PFSK-1 (cell line): ENCODE measurements around the gene STIM2.

Source experiments
- FOXP2 ChIP-seq: optimal IDR thresholded peaks from 2 replicates; pipeline ENCODE3; 2011; ENCODE audit warnings: borderline replicate concordance, control low read depth, inconsistent platforms; ENCODE audit not compliant: insufficient read depth; ENCODE audit errors: extremely low read length, extremely low read depth
- POLR2AphosphoS5 ChIP-seq: IDR thresholded peaks from 2 replicates; pipeline ENCODE4 v1.6.1; 2012; ENCODE audit warnings: low read depth, mild to moderate bottlenecking, control low read depth, low read length, moderate library complexity
- REST ChIP-seq, 2 experiments: IDR thresholded peaks; 2 replicates each; pipeline versions ENCODE4 v1.6.1 to v1.8.0; 2011 to 2012; ENCODE audit warnings: low read depth in 2 of 2, low read length in 2 of 2, control low read depth in 1 of 2, inconsistent platforms in 1 of 2, mild to moderate bottlenecking in 1 of 2, moderate library complexity in 1 of 2; ENCODE audit not compliant: insufficient read depth in 1 of 2
- SIN3A ChIP-seq: IDR thresholded peaks from 2 replicates; pipeline ENCODE4 v1.6.1; 2012; ENCODE audit warnings: mild to moderate bottlenecking, low read length, moderate library complexity, borderline replicate concordance; ENCODE audit not compliant: insufficient read depth
- TAF1 ChIP-seq: IDR thresholded peaks from 2 replicates; pipeline ENCODE4 v1.6.1; 2012; ENCODE audit warnings: low read length, control low read depth, borderline replicate concordance; ENCODE audit not compliant: insufficient read depth

Gene STIM2

DNA sequence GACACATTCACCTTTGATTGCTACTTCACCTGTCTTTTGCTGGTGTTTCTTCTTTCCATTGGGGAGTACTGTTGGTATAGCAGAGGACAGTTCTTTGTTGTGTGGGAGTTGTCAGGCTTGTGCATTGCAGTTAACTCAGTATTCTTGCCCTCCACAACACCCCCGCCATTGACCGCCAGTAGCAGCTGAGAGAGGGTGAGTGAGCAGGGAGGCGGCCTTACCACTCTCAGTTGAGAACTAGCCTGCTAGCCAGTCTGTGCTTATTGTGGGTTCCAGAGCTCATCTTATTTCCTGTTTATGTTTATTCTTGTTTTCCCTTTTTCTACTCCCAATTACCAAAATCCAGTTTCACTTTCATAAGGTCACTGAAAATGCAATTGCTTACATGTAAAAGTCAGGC is 52.2 kb downstream of the STIM2 start:
- TF ChIP-seq POLR2AphosphoS5: no peak

DNA sequence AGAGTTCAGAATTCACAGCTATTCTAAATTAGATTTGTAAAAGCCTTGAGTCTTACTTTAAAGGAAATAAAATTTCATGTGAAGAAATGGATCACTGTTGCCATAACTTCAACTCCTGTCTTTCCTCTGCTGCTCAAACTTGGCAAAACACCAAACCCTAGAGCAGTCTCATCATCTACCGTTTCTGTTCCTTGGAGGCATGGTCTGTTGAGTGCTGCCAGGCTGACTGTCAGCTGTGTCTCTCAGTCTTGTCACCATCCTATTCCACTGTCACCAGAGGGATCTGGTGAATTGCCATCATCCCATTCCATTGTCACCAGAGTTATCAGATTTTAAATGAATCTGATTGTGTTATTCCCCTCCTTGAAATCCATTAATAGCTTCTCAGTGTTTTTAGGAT is 55.6 kb downstream of the STIM2 start:
- TF ChIP-seq SIN3A (no peak), REST (IDR thresholded peaks at IDR 0.05; ENCODE audit: insufficient read depth in 1 of 2, low read depth in 2 of 2, low read length in 2 of 2) (no peak), POLR2AphosphoS5 (no peak), TAF1 (no peak), FOXP2 (no peak)

DNA sequence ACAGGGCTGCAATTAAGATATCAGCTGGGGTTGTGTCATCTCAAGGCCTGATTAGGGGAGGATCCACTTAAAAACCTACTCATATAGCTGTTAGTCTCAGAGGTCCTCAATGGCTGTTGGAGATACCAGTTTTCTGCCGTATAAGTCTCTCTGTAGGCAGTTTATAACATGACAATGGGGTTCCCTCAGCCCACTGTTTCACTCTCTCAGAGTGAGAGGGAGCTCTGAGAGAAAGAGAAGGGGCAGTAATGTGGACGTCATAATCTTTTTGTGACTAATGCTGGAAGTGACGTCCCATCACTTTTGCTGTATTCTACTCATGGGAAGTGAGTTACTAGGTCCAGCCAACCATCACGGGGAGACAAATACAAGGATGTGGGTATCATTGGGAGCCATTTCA is 70.3 kb downstream of the STIM2 start:
- no peak for TF ChIP-seq TAF1
- TF ChIP-seq FOXP2: no peak
- no peak for TF ChIP-seq POLR2AphosphoS5
- TF ChIP-seq SIN3A: no peak
- TF ChIP-seq REST (IDR thresholded peaks at IDR 0.05; ENCODE audit: insufficient read depth in 1 of 2, low read depth in 2 of 2, low read length in 2 of 2): no peak

- TF ChIP-seq POLR2AphosphoS5 (no peak), SIN3A (no peak), FOXP2 (no peak), REST (IDR thresholded peaks at IDR 0.05; ENCODE audit: insufficient read depth in 1 of 2, low read depth in 2 of 2, low read length in 2 of 2) (no peak), TAF1 (no peak)
Observed at GRCh38 chr4:26931451-26931850, 70.8 kb downstream of the STIM2 start.

GRCh38 chr4:26931966-26932365 is 71.3 kb downstream of the STIM2 start:
- TF ChIP-seq FOXP2 (no peak), TAF1 (no peak), REST (IDR thresholded peaks at IDR 0.05; ENCODE audit: insufficient read depth in 1 of 2, low read depth in 2 of 2, low read length in 2 of 2) (no peak), SIN3A (no peak), POLR2AphosphoS5 (no peak)

DNA sequence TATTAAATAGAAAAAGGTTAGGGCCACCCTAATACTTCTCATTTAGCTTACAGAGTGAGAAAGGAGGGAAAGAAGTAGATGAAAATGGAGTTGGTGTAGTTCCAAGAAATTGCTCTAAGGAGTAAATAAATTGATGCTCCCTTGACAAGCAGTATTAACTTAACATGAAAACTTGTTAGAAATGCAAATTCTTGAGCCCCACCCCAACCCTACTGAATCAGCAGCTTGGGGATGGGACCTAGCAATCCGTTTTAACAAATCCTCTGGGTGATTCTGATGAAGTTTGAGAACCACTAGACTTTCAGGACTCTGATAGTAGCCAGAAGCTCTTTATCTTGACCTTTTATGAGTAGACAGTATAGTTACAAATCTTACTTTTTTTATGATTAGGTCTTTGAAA is 74.8 kb downstream of the STIM2 start:
- no peak for TF ChIP-seq FOXP2
- TF ChIP-seq REST (IDR thresholded peaks at IDR 0.05; ENCODE audit: insufficient read depth in 1 of 2, low read depth in 2 of 2, low read length in 2 of 2): no peak
- TF ChIP-seq SIN3A: no peak
- no peak for TF ChIP-seq TAF1
- TF ChIP-seq POLR2AphosphoS5: no peak
